ENCODE results near the gene RHOB.
"Not testable (repeated sequence)": the region's sequence is repeated elsewhere in the genome, so short reads cannot be mapped to it uniquely, and the experiment has no call there.

Gene RHOB

GRCh38 chr2:20421988-20422370 is 24.9 kb upstream of the RHOB start:
- no peak for DNase-seq

DNA sequence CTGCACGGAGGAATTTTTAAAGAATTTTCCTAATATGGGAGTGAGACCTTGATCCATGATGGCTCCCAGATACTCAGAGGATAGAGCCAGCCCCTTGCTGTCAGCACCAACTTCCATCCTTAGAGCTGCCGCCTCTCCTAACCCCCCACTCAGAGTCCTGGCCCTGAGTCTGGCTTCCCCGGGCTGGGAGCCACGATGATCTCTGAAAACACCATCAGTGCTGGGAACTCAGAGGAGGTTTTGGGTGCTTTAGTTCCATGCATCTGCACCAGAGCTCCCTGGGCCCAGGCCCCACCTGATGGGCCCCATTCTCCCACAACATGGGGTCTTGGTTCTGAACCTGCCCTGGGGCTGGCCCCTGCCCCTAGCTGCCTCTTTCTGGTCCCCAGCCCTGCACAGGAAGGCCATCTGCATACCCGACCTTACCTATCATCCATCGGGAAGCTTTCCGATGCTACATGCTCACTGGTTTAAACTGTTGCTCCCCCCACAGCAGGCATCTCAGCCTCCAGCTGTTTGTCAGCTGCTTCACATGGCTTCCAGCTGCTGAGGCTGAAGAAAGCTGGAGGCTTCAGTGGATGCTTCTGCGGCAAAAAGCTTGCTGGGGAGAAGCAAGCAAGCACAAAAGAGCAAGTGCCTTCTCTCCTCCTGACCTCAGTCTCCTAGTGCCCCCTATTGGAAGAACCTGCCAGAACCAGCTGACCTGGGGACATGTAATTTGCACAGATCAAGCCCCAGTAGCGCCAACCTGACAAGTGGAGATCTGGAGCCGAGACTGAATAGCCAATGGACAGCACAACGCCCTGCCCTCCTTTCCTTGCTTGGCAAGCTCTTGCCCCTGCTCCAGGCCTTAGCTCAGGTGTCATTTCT is 24.2 kb upstream of the RHOB start:
- no peak for DNase-seq

- no peak for DNase-seq
These were observed 23.5 kb upstream of the RHOB start for GRCh38 chr2:20423359-20423758.

- DNase-seq, result no peak
These were observed 23.0 kb upstream of the RHOB start for GRCh38 chr2:20423847-20424246.

- no peak for DNase-seq
These were observed 22.3 kb upstream of the RHOB start for GRCh38 chr2:20424300-20425290.

- no peak for DNase-seq
These were observed 21.4 kb upstream of the RHOB start for GRCh38 chr2:20425371-20425881.

- no peak for DNase-seq
These were observed 21.0 kb upstream of the RHOB start for GRCh38 chr2:20425884-20426283.

GRCh38 chr2:20427931-20428526 is 18.8 kb upstream of the RHOB start:
- DNase-seq, result no peak

DNA sequence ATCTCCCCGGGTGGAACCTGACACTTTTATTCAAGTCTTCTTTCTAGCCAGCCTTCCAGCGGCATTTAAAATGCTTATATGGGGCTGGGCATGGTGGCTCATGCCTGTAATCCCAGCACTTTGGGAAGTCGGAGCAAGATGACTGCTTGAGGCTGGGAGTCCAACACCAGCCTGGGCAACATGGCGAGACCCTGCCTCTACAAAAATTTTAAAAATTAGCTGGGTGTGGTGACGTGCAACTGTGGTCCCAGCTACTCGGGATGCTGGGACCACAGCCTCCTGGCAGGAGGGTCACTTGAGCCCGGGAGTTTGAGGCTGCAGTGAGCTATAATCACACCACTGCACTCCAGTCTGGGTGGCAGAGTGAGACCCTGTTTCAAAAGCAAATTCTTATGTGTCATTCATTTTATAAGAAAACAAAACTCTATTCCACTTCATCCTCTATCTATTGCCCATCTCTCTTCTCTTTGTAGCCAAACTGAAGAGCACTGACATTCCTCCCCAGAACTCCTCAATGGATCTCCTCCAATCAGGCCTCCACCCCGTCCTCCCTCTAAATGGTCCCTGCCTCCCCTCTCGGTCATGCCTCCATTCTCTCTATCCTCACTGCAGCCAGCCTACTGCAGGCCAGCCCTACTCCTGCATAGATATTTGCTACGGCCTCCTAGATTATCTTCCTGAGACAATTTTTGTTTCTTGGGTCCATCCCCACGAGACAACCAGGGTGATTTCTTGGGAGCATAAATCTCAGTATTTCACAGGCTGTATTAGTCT is 18.0 kb upstream of the RHOB start:
- DNase-seq, result no peak

DNA sequence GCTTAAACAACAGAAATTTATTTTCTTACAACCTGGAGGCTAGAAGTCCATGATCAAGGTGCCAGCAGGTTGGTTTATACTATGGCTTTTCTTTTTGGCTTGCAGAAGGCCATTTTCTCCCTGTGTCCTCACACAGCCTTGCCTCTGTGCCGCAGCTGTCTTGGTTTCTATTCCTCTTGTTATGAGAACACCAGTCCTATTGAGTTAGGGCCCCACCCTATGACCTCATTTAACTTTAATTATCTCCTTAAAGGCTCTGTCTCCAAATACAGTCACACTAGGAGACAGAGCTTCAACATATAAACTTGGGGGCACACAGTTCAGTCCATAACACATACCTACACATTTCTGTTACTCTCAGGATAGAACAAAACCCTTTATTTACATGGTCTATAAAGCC is 17.3 kb upstream of the RHOB start:
- no peak for DNase-seq

DNA sequence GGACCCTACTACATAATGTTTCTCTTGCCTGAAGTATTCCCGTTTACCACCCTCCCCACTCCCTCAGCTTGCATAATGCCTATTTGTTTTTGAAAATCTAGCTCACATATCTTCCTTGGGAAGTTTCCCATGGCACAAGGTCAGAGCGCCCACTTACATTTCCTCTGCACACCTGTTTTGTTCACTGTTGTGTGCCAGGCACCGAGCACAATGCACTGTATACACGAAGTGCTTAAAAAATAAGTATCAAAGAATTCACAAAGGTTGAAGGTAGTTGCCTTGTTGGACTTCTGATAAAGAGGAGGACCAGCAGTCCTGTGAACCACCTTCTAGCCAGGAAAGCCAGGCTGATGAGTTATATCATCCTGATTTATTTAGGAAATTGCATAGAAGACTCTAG is 16.8 kb upstream of the RHOB start:
- no peak for DNase-seq

- no peak for DNase-seq
These were observed 16.2 kb upstream of the RHOB start for GRCh38 chr2:20430461-20431300.

DNA sequence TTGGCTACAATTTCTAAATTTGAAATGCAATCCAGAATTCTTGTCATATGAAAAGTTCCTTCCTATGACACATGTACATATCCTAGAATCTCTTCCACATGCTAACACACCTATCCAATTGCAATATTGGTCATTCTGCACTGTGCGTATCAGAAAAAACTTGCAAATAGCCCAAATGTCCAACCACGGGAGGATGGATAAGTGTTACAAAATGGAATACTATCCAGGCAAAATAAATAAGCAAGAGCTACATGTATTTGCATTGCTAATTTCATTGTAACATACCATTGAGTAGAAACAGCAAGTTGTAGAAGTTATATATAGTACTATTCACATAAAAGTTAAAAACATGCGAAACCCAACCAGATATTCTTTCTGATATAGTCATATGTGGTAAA is 15.6 kb upstream of the RHOB start:
- no peak for DNase-seq

DNA sequence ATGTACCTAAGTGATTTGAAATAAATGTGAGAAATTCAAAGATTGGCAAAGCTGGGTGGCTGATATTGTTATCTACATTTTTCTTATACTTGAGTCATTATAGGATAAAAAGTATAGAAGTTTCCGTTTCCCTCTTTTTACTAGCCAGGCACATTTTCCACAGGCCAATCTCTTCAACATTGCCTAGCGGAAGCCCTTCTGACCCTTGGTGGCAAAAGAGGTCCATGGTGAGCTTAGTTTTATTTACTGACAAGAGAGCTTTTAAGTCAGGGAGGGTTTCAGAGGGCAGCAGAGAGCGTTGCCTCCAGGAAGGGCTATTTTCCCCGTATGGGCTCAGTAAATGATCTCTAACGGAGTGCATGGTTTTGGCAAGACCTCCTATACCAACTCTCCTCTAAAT is 15.1 kb upstream of the RHOB start:
- no peak for DNase-seq

GRCh38 chr2:20432714-20433113 is 14.2 kb upstream of the RHOB start:
- no peak for DNase-seq

DNA sequence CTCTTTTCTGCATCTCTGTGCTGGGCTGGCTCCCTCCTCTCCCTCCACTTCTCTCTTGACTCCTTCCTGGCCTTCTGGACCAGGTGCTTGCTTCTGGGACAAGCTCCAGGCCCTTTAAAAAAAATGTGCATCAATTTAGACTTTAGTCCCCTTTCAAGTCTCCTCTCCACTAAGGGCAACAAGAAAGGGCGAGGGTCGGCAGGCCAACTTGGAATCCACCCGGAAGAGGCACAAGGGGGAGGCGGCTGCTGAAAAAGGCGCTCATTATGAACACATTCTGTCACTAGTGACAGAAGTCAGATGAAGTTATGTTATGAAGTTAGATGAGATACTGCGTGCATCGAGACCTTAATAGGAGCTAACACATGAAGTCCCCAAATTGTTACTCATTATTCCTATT is 13.6 kb upstream of the RHOB start:
- DNase-seq, result no peak

DNA sequence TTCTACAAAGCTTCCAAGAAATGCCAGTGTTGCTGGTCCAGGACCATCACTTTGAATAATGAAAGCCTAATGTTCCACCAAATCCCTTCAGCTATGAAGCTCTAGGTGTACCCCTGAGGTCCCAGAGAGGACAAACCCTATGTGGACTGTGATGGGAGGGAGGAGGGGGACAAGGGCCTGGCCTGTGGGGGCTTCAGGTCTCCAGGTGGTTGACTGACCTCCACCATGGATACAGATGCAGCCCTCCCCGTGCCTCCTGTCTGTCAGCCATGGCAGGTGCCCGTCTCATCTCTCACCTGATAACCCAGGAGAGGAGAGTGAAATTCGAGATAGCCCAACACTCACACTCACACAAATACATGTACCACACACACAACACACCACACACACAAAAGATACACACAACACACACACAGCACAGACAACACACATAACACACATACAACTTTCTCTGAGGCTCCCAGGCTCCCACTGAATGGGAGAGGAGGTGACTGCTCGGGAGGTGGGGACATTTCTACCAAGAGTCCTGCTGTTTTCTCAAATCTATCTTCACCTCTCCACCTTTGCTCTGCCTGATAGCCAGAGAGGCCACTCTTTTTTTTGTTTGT is 12.8 kb upstream of the RHOB start:
- no peak for DNase-seq

DNA sequence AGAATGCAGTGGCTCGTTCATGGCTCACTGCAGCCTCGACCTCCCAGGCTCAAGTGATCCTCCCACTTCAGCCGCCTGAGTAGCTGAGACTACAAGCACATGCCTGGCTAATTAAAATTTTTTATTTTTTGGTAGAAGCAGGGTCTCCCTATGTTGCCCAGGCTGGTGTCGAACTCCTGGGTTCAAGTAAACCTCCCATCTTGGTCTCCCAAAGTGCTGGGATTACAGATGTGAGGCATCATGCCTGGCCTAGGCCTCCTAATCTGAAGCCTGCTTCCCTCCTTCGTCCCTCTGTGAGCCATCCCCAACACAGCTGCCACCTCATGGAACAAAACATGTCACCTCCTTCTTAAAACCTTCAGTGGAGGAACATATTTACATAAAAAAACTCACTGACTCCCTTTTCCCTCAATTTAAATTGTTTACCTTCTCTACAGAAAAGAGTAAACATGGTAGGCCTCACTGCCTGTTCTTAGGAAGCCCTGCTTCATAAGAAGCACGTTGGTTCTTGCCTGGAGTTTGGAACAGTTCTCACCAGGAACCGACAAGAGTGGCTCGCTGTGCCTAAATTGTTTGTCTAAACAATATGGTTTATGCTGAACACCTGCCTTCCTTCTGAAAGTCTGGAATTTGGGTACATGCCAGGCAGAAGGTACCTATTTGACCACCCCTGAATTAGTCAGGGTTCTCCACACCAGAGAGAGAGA is 12.1 kb upstream of the RHOB start:
- DNase-seq, result no peak

GRCh38 chr2:20435456-20435855 is 11.4 kb upstream of the RHOB start:
- DNase-seq, result not testable (repeated sequence)

Data from right kidney (tissue), 1 donor.